GM18873 (cell line): ENCODE results near the gene PODXL.
"Not testable (repeated sequence)": the region's sequence is repeated elsewhere in the genome, so short reads cannot be mapped to it uniquely, and the experiment has no call there.

ENCODE experiments used
- ATAC-seq: cut with Tn5 transposase; IDR thresholded peaks from one replicate; pipeline ENCODE4 v1.9.1; 2021; ENCODE audit warnings: mild to moderate bottlenecking, moderate library complexity, moderate number of reproducible peaks; ENCODE audit not compliant: unreplicated experiment, low FRiP score

The PODXL gene

GRCh38 chr7:131538813-131539179, 17.6 kb downstream of the PODXL start:
- no peak for ATAC-seq

- ATAC-seq = no peak
Observed at GRCh38 chr7:131538071-131538812, 18.2 kb downstream of the PODXL start.

- no peak for ATAC-seq
Observed at GRCh38 chr7:131537571-131537978, 18.9 kb downstream of the PODXL start.

- ATAC-seq = no peak
Observed at GRCh38 chr7:131536361-131536849, 20.0 kb downstream of the PODXL start.

GRCh38 chr7:131533566-131534561, 22.6 kb downstream of the PODXL start:
- ATAC-seq = no peak

GRCh38 chr7:131533151-131533559, 23.3 kb downstream of the PODXL start:
- no peak for ATAC-seq

- ATAC-seq = no peak
Observed at GRCh38 chr7:131532570-131533091, 23.8 kb downstream of the PODXL start.

GRCh38 chr7:131530137-131530536, 26.3 kb downstream of the PODXL start:
- ATAC-seq = no peak

- ATAC-seq = no peak
Observed at GRCh38 chr7:131529617-131530016, 26.8 kb downstream of the PODXL start.

- no peak for ATAC-seq
Observed at GRCh38 chr7:131529179-131529578, 27.2 kb downstream of the PODXL start.

- no peak for ATAC-seq
Observed at GRCh38 chr7:131527456-131527855, 29.0 kb downstream of the PODXL start.

GRCh38 chr7:131525820-131526219, 30.6 kb downstream of the PODXL start:
- no peak for ATAC-seq

GRCh38 chr7:131524703-131525102, 31.7 kb downstream of the PODXL start:
- ATAC-seq = no peak

GRCh38 chr7:131524115-131524514, 32.3 kb downstream of the PODXL start:
- ATAC-seq = no peak

GRCh38 chr7:131522325-131522930, 34.0 kb downstream of the PODXL start:
- no peak for ATAC-seq

- no peak for ATAC-seq
Observed at GRCh38 chr7:131521651-131522163, 34.7 kb downstream of the PODXL start.

- no peak for ATAC-seq
Observed at GRCh38 chr7:131518626-131519025, 37.8 kb downstream of the PODXL start.

- ATAC-seq = no peak
Observed at GRCh38 chr7:131517218-131517923, 39.1 kb downstream of the PODXL start.

GRCh38 chr7:131515471-131515870, 41.0 kb downstream of the PODXL start:
- not testable (repeated sequence) for ATAC-seq
